OCI-LY1 (cell line): ENCODE measurements around the gene FOXK2.

Experiments used
- H2AFZ ChIP-seq: fragments of 200-600 bp; sonication (generic), shearing (Covaris generic); 2 replicates; pipeline ENCODE4 v1.6.0; 2014; ENCODE audit warnings: antibody characterized with exemption, mild to moderate bottlenecking, low read length
- H3F3A ChIP-seq: fragments of 200-600 bp; sonication (generic), shearing (Covaris generic); 2 replicates; pipeline ENCODE4 v1.6.0; 2014; ENCODE audit warnings: mild to moderate bottlenecking, antibody characterized with exemption, low read length, moderate library complexity; ENCODE audit not compliant: insufficient read depth
- H3K27ac ChIP-seq: fragments of 200-600 bp; sonication (generic); 2 replicates; pipeline ENCODE4 v1.5.1; 2014; ENCODE audit warnings: low read length, mixed run types, mild to moderate bottlenecking, low read depth; ENCODE audit not compliant: poor library complexity, severe bottlenecking
- H3K27me3 ChIP-seq: fragments of 200-600 bp; sonication (generic); 2 replicates; pipeline ENCODE4 v1.6.0; 2014; ENCODE audit warnings: antibody characterized with exemption, mild to moderate bottlenecking, low read length, moderate library complexity; ENCODE audit not compliant: insufficient read depth
- H3K36me3 ChIP-seq: fragments of 200-600 bp; sonication (generic); 2 replicates; pipeline ENCODE4 v1.6.1; 2014; ENCODE audit warnings: mild to moderate bottlenecking, antibody characterized with exemption, low read length, moderate library complexity, mixed read lengths; ENCODE audit not compliant: insufficient read depth
- H3K4me1 ChIP-seq: fragments of 200-600 bp; sonication (generic); 2 replicates; pipeline ENCODE4 v1.5.1; 2014; ENCODE audit warnings: mild to moderate bottlenecking, low read length, moderate library complexity; ENCODE audit not compliant: insufficient read depth, severe bottlenecking
- H3K4me2 ChIP-seq: fragments of 200-600 bp; sonication (generic), shearing (Covaris generic); 2 replicates; pipeline ENCODE4 v1.6.1; 2014; ENCODE audit warnings: low read length
- H3K4me3 ChIP-seq: fragments of 200-600 bp; sonication (generic); 2 replicates; pipeline ENCODE4 v1.5.1; 2014; ENCODE audit warnings: low read length, low read depth, mild to moderate bottlenecking, mixed read lengths; ENCODE audit not compliant: poor library complexity, severe bottlenecking
- H3K79me2 ChIP-seq: fragments of 200-600 bp; shearing (Covaris generic); 2 replicates; pipeline ENCODE4 v1.6.1; 2016; ENCODE audit warnings: mixed run types, low read length, mixed read lengths; ENCODE audit not compliant: insufficient read depth
- H3K9ac ChIP-seq: fragments of 200-600 bp; sonication (generic), shearing (Covaris generic); 2 replicates; pipeline ENCODE4 v1.6.1; 2014; ENCODE audit warnings: mild to moderate bottlenecking, low read length, mixed read lengths
- H3K9me2 ChIP-seq: fragments of 200-600 bp; sonication (generic), shearing (Covaris generic); 2 replicates; pipeline ENCODE4 v1.6.1; 2014; ENCODE audit warnings: low read depth, mild to moderate bottlenecking, low read length, mixed read lengths
- H3K9me3 ChIP-seq: fragments of 200-600 bp; shearing (Covaris generic); 2 replicates; pipeline ENCODE4 v1.6.1; 2014; ENCODE audit warnings: low read length, mixed read lengths
- H4K20me1 ChIP-seq: fragments of 200-600 bp; sonication (generic), shearing (Covaris generic); 2 replicates; pipeline ENCODE4 v1.6.0; 2016; ENCODE audit warnings: mild to moderate bottlenecking, low read length; ENCODE audit not compliant: insufficient read depth
- EZH2 ChIP-seq: fragments of 200-600 bp; sonication (generic), shearing (Covaris generic); IDR thresholded peaks from 2 replicates; pipeline ENCODE4 v1.8.0; 2017; ENCODE audit warnings: borderline replicate concordance, mixed run types, mild to moderate bottlenecking, antibody characterized with exemption, low read length, moderate library complexity, mixed read lengths
- TF ChIP-seq, protein P1 (sequence below): fragments of 200-600 bp; sonication (generic), shearing (Covaris generic); IDR thresholded peaks from 2 replicates; pipeline ENCODE4 v1.5.1; 2017; ENCODE audit warnings: mild to moderate bottlenecking, antibody characterized with exemption, low read length, moderate library complexity, mixed read lengths

Gene FOXK2

DNA sequence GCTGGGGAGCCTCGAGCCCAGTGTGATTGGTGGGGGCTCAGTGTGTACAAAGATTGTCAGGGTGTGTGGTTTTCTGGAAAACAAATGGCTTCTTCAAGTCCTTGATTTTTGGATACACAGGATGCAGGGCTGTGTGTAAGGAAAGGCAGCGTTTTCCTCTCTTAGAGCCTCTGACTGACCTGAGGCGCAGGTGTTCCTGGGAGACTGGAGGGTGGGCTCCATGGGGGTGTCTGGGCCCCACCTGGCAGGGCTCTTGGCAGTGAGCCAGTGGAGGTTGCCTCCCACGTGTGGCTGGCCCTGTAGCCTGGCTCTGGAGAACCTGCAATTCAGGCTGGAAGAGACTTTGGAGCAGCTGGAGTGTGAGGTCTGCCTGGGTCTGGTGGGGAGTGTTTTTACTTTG lies 5.0 kb downstream of the FOXK2 start:
- no peak for TF ChIP-seq EZH2
- TF ChIP-seq, protein P1, sequence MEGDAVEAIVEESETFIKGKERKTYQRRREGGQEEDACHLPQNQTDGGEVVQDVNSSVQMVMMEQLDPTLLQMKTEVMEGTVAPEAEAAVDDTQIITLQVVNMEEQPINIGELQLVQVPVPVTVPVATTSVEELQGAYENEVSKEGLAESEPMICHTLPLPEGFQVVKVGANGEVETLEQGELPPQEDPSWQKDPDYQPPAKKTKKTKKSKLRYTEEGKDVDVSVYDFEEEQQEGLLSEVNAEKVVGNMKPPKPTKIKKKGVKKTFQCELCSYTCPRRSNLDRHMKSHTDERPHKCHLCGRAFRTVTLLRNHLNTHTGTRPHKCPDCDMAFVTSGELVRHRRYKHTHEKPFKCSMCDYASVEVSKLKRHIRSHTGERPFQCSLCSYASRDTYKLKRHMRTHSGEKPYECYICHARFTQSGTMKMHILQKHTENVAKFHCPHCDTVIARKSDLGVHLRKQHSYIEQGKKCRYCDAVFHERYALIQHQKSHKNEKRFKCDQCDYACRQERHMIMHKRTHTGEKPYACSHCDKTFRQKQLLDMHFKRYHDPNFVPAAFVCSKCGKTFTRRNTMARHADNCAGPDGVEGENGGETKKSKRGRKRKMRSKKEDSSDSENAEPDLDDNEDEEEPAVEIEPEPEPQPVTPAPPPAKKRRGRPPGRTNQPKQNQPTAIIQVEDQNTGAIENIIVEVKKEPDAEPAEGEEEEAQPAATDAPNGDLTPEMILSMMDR, result no peak
- Histone ChIP-seq H2AFZ (no peak overlapping the region), H3K9me2 (no peaks in the 10 kb centered on the region), H4K20me1 (peaks cover 4% of the 10 kb centered on the region; the same call in 1 of the 2 replicates), H3K79me2 (peaks cover 95% of the 10 kb centered on the region), H3F3A (no peaks in the 10 kb centered on the region), H3K9ac (no peak overlapping the region; the same call in 1 of the 2 replicates), H3K4me3 (no peak overlapping the region), H3K4me2 (peak overlapping the region; percentile 21; the same call in 1 of the 2 replicates), H3K27me3 (no peaks in the 10 kb centered on the region), H3K27ac (peak overlapping the region; percentile 47), H3K4me1 (peaks cover 60% of the 10 kb centered on the region), H3K9me3 (no peaks in the 10 kb centered on the region), H3K36me3 (peaks cover 10% of the 10 kb centered on the region; the same call in 1 of the 2 replicates)

DNA sequence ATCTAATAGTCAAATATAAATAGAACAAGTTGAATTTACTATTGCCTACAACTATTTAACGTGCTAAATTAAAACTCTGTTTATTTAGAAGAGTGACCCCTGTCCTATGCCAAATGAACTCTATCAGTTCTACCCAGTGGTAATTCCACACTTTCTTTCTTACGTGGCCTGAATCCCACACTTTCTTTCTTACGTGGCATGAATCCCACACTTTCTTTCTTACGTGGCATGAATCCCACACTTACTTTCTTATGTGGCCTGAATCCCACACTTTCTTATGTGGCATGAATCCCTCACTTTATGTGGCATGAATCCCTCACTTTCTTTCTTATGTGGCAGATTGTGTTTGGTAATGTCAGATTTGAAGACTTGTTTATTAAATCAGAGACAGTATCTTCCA lies 6.2 kb downstream of the FOXK2 start:
- peaks cover 4% of the 10 kb centered on the region; the same call in 1 of the 2 replicates for H4K20me1 ChIP-seq
- peaks cover 70% of the 10 kb centered on the region for H3K4me1 ChIP-seq
- no peaks in the 10 kb centered on the region for H3K9me3 ChIP-seq
- H3K36me3 ChIP-seq, result peaks cover 15% of the 10 kb centered on the region; the same call in 1 of the 2 replicates
- no peaks in the 10 kb centered on the region for H3F3A ChIP-seq
- no peaks in the 10 kb centered on the region for H3K9me2 ChIP-seq
- TF ChIP-seq, protein P1, result no peak
- TF ChIP-seq EZH2, result no peak
- H3K4me3 ChIP-seq, result no peak overlapping the region
- H3K9ac ChIP-seq, result no peak overlapping the region
- H3K27me3 ChIP-seq, result no peaks in the 10 kb centered on the region
- H3K4me2 ChIP-seq, result no peak overlapping the region
- no peak overlapping the region for H3K27ac ChIP-seq
- H3K79me2 ChIP-seq, result peaks cover 99% of the 10 kb centered on the region
- no peak overlapping the region for H2AFZ ChIP-seq

DNA sequence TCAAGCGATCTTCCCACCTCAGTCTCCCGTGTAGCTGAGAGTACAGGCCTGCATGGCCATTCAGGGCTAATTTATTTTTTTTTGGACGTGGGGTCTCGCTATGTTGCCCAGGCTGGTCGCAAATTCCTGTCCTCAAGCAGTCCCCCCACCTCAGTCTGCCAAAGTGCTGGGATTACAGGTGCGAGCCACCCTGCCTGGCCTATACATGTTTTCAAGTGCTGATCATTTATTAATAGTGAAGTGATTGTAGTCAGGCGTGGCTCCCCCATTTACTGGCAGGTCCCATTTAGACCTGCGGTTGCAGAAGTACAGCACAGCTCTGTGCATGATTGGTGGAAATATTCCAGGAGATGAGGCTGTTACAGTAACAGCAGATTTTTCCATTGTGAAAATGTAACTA lies 8.4 kb downstream of the FOXK2 start:
- no peak overlapping the region for H2AFZ ChIP-seq
- H3K79me2 ChIP-seq, result peaks cover 99% of the 10 kb centered on the region
- H3K4me2 ChIP-seq, result peak overlapping the region; percentile 16; the same call in 1 of the 2 replicates
- H3K4me1 ChIP-seq, result peaks cover 60% of the 10 kb centered on the region
- no peaks in the 10 kb centered on the region for H3K9me3 ChIP-seq
- no peak overlapping the region for H3K4me3 ChIP-seq
- no peaks in the 10 kb centered on the region for H3K9me2 ChIP-seq
- H3F3A ChIP-seq, result no peaks in the 10 kb centered on the region
- peak overlapping the region; percentile 51 for H3K27ac ChIP-seq
- no peak overlapping the region; the same call in 1 of the 2 replicates for H3K9ac ChIP-seq
- TF ChIP-seq, protein P1, result no peak
- TF ChIP-seq EZH2, result no peak
- no peaks in the 10 kb centered on the region for H3K27me3 ChIP-seq
- peaks cover 19% of the 10 kb centered on the region; the same call in 1 of the 2 replicates for H3K36me3 ChIP-seq
- H4K20me1 ChIP-seq, result peaks cover 7% of the 10 kb centered on the region; the same call in 1 of the 2 replicates
